Colonic mucosa (tissue), 4 donors: ENCODE data around the gene TMEM232. TPM values are rescaled to one million over a fixed set of nuclear protein-coding genes. Genes with fewer than 3 reads are reported as not detected.

Experiments
- DNase-seq: peaks from one replicate; pipeline ENCODE4 v3.0.0-alpha.2; 2020
- H3K27ac ChIP-seq: fragments of 200-600 bp; one replicate; pipeline ENCODE4 v1.8.0; 2021
- H3K27me3 ChIP-seq: fragments of 200-600 bp; one replicate; pipeline ENCODE4 v1.8.0; 2021
- H3K36me3 ChIP-seq: fragments of 200-600 bp; one replicate; pipeline ENCODE4 v1.8.0; 2021
- H3K4me1 ChIP-seq: fragments of 200-600 bp; one replicate; pipeline ENCODE4 v1.8.0; 2021; ENCODE audit warnings: mild to moderate bottlenecking
- H3K4me3 ChIP-seq: fragments of 200-600 bp; one replicate; pipeline ENCODE4 v1.8.0; 2021
- H3K9ac ChIP-seq, 2 donors: one replicate each; pipeline ENCODE4 v1.7.0; 2013; ENCODE audit warnings: control low read depth in 2 of 2, low read depth in 2 of 2, low read length in 2 of 2
- H3K9me3 ChIP-seq: fragments of 200-600 bp; one replicate; pipeline ENCODE4 v1.8.0; 2021
- CTCF ChIP-seq: fragments of 200-600 bp; IDR thresholded peaks from one replicate; pipeline ENCODE4 v1.8.0; 2022; ENCODE audit warnings: antibody characterized with exemption, mild to moderate bottlenecking
- intact Hi-C: fragments of 100-400 bp; cut with DNase I; formaldehyde crosslinking; loops from one replicate; pipeline ENCODE4 v1.14.1; 2022
- total RNA-seq, 2 donors: library from RNA; stranded (reverse); fragmentation: NEBNext Ultra II Directional in 1 of 2; extraction: Animal tissue kit (Norgen Biotek cat#: 25700) in 1 of 2; gene quantifications; one replicate each; pipeline ENCODE4 v1.2.1, GENCODE V29; 2021
- donor health status: healthy.
- donor health status: DM: no; HTN: no; CAD: no.
- donor health status: DM: no; HTN: no; CAD: no.

Gene TMEM232
- total RNA-seq, 2 donors from 2014 or later: 1.8 to 2.1 TPM

- peak; percentile 66 for TF ChIP-seq CTCF
- Histone ChIP-seq H3K27me3 (no peaks in the 10 kb centered on the region), H3K9me3 (no peaks in the 10 kb centered on the region), H3K9ac (no peak overlapping the region), H3K36me3 (no peaks in the 10 kb centered on the region), H3K27ac (no peak overlapping the region), H3K4me1 (no peaks in the 10 kb centered on the region), H3K4me3 (no peak overlapping the region)
- peak; percentile 20 for DNase-seq
- intact Hi-C loops: no loop called here
These were observed 30.8 kb upstream of the TMEM232 start for GRCh38 chr5:110757118-110757729.

GRCh38 chr5:110754181-110754580, 27.7 kb upstream of the TMEM232 start:
- no peak overlapping the region for H3K27ac ChIP-seq
- no peak overlapping the region for H3K4me3 ChIP-seq
- no peak overlapping the region for H3K9ac ChIP-seq
- no peak for DNase-seq
- no peaks in the 10 kb centered on the region for H3K9me3 ChIP-seq
- H3K4me1 ChIP-seq: no peaks in the 10 kb centered on the region
- no peak for TF ChIP-seq CTCF
- intact Hi-C loops: no loop called here
- H3K27me3 ChIP-seq: no peaks in the 10 kb centered on the region
- no peaks in the 10 kb centered on the region for H3K36me3 ChIP-seq

GRCh38 chr5:110753600-110753999, 27.1 kb upstream of the TMEM232 start:
- no peak for TF ChIP-seq CTCF
- no peaks in the 10 kb centered on the region for H3K36me3 ChIP-seq
- DNase-seq: no peak
- H3K4me3 ChIP-seq: no peak overlapping the region
- no peak overlapping the region for H3K9ac ChIP-seq
- no peaks in the 10 kb centered on the region for H3K4me1 ChIP-seq
- intact Hi-C loops: no loop called here
- no peak overlapping the region for H3K27ac ChIP-seq
- H3K27me3 ChIP-seq: no peaks in the 10 kb centered on the region
- no peaks in the 10 kb centered on the region for H3K9me3 ChIP-seq

GRCh38 chr5:110752953-110753352, 26.5 kb upstream of the TMEM232 start:
- no peaks in the 10 kb centered on the region for H3K36me3 ChIP-seq
- no peak overlapping the region for H3K27ac ChIP-seq
- H3K9ac ChIP-seq: no peak overlapping the region
- DNase-seq: no peak
- H3K4me3 ChIP-seq: no peak overlapping the region
- no peaks in the 10 kb centered on the region for H3K9me3 ChIP-seq
- no peaks in the 10 kb centered on the region for H3K4me1 ChIP-seq
- TF ChIP-seq CTCF: no peak
- intact Hi-C loops: no loop called here
- no peaks in the 10 kb centered on the region for H3K27me3 ChIP-seq

- H3K27me3 ChIP-seq: no peaks in the 10 kb centered on the region
- H3K4me3 ChIP-seq: no peak overlapping the region
- no peaks in the 10 kb centered on the region for H3K4me1 ChIP-seq
- no peaks in the 10 kb centered on the region for H3K36me3 ChIP-seq
- intact Hi-C loops: no loop called here
- no peak overlapping the region for H3K9ac ChIP-seq
- DNase-seq: no peak
- H3K27ac ChIP-seq: no peak overlapping the region
- TF ChIP-seq CTCF: no peak
- no peaks in the 10 kb centered on the region for H3K9me3 ChIP-seq
These were observed 25.7 kb upstream of the TMEM232 start for GRCh38 chr5:110751902-110752762.
